Activated CD4-positive, CD25-positive, alpha-beta regulatory T cell (primary cell): ENCODE measurements around the gene CFAP161.

Experiments used
- DNase-seq, 4 experiments: peaks; one replicate each; lab custom pipeline; 2025; lab: John Stamatoyannopoulos, UW

Gene CFAP161

GRCh38 chr15:81183439-81183775 lies 49.3 kb downstream of the CFAP161 start:
- DNase-seq: no peak

- DNase-seq: no peak
Measured at GRCh38 chr15:81184188-81184587, 50.1 kb downstream of the CFAP161 start.

- no peak for DNase-seq
Measured at GRCh38 chr15:81185631-81186295, 51.7 kb downstream of the CFAP161 start.

- DNase-seq: no peak
Measured at GRCh38 chr15:81188354-81188753, 54.3 kb downstream of the CFAP161 start.

GRCh38 chr15:81189583-81190283 lies 55.7 kb downstream of the CFAP161 start:
- DNase-seq: no peak

GRCh38 chr15:81190922-81191507 lies 56.9 kb downstream of the CFAP161 start:
- no peak for DNase-seq

GRCh38 chr15:81191701-81192100 lies 57.6 kb downstream of the CFAP161 start:
- no peak for DNase-seq

- no peak for DNase-seq
Measured at GRCh38 chr15:81194723-81195122, 60.7 kb downstream of the CFAP161 start.

GRCh38 chr15:81195339-81195864 lies 61.3 kb downstream of the CFAP161 start:
- DNase-seq: no peak

- DNase-seq: no peak
Measured at GRCh38 chr15:81196576-81197254, 62.6 kb downstream of the CFAP161 start, which contains the start of gene IL16. TSS of gene IL16 (plus strand) at chr15:81196879. CDS start at chr15:81225400, 28,521 bp downstream.

GRCh38 chr15:81197255-81197630 lies 63.2 kb downstream of the CFAP161 start:
- DNase-seq: no peak

GRCh38 chr15:81197688-81198281 lies 63.7 kb downstream of the CFAP161 start:
- no peak for DNase-seq
